Endothelial cell of umbilical vein (primary cell): Measurements from ENCODE around the gene FBN2. TPM values are rescaled to one million over a fixed set of nuclear protein-coding genes. Genes with fewer than 3 reads are reported as not detected.

Experiments
- BruUV-seq: library from RNA; stranded (reverse); fragments of 400-500 nt; replicated peaks from 2 replicates; lab custom pipeline; 2021; lab: Mats Ljungman, UMichigan
- CTCF ChIA-PET: fragments of 300-600, 350-600 bp; sonication (Branson Sonifier 250); formaldehyde crosslinking; loops from one replicate; lab custom pipeline; 2021; ENCODE audit warnings: antibody characterized with exemption, inconsistent platforms; lab: Charles Lee
- POLR2A ChIA-PET: fragments of 300-600, 350-600 bp; sonication (Branson Sonifier 250); formaldehyde crosslinking; loops from one replicate; lab custom pipeline; 2021; ENCODE audit warnings: antibody characterized with exemption, inconsistent platforms; lab: Charles Lee
- DNase-seq: peaks from one replicate; pipeline ENCODE4 v3.0.0-alpha.2; 2011; ENCODE audit warnings: low read depth, low spot score
- FAIRE-seq: peaks from 2 replicates; lab custom pipeline; 2011; peaks lifted over from hg19 to GRCh38; lab: Jason Lieb, UNC
- H2AFZ ChIP-seq: 2 replicates; pipeline ENCODE4 v1.6.0; 2012; ENCODE audit warnings: low read depth, low read length, control low read depth, inconsistent platforms
- H3K27ac ChIP-seq: 2 replicates; pipeline ENCODE4 v1.5.1; 2011; ENCODE audit warnings: low read depth, mild to moderate bottlenecking, control low read depth, low read length, moderate library complexity; ENCODE audit not compliant: insufficient read depth
- H3K27me3 ChIP-seq, 2 experiments: 2 replicates each; pipeline versions ENCODE4 v1.6.0 to v1.6.1; 2011; ENCODE audit warnings: low read length in 2 of 2, mixed read lengths in 1 of 2; ENCODE audit not compliant: control insufficient read depth in 2 of 2, insufficient read depth in 2 of 2
- H3K36me3 ChIP-seq, 2 experiments: 2 replicates in 1 of 2; 3 replicates in 1 of 2; pipeline ENCODE4 v1.5.1; 2011; ENCODE audit warnings: low read length in 2 of 2, mild to moderate bottlenecking in 1 of 2, moderate library complexity in 1 of 2; ENCODE audit not compliant: control insufficient read depth in 2 of 2, insufficient read depth in 2 of 2; ENCODE audit errors: extremely low read depth in 1 of 2
- H3K4me1 ChIP-seq: 3 replicates; pipeline ENCODE4 v1.5.1; 2011; ENCODE audit warnings: mild to moderate bottlenecking, low read length; ENCODE audit not compliant: control insufficient read depth, insufficient read depth; ENCODE audit errors: extremely low read depth
- H3K4me2 ChIP-seq: 2 replicates; pipeline ENCODE4 v1.6.1; 2011; ENCODE audit warnings: low read length, control low read depth, mixed read lengths; ENCODE audit not compliant: insufficient read depth
- H3K4me3 ChIP-seq, 3 experiments: fragments of 200-600 bp in 1 of 3; sonication (generic), shearing (Covaris generic) in 1 of 3; replicated peaks in 1 of 3; 2 replicates each; pipeline ENCODE4 v1.5.1; 2011 to 2016; ENCODE audit warnings: control low read depth in 3 of 3, low read length in 3 of 3, mild to moderate bottlenecking in 2 of 3, inconsistent platforms in 1 of 3, low read depth in 1 of 3, moderate library complexity in 1 of 3; ENCODE audit not compliant: insufficient read depth in 1 of 3
- H3K79me2 ChIP-seq: 2 replicates; pipeline ENCODE4 v1.6.0; 2012; ENCODE audit warnings: low read length, inconsistent platforms; ENCODE audit not compliant: control insufficient read depth, insufficient read depth
- H3K9ac ChIP-seq: replicated peaks from 2 replicates; pipeline ENCODE3; 2011; ENCODE audit warnings: low read length, control low read depth; ENCODE audit not compliant: insufficient read depth; ENCODE audit errors: extremely low read depth
- H3K9me1 ChIP-seq: replicated peaks from 3 replicates; pipeline ENCODE4 v1.6.0; 2011; ENCODE audit warnings: mild to moderate bottlenecking, low read length; ENCODE audit not compliant: control insufficient read depth, insufficient read depth; ENCODE audit errors: extremely low read depth
- H3K9me3 ChIP-seq: replicated peaks from 2 replicates; pipeline ENCODE4 v1.5.1; 2012; ENCODE audit warnings: low read length, inconsistent platforms; ENCODE audit not compliant: control insufficient read depth, insufficient read depth
- H4K20me1 ChIP-seq: replicated peaks from 2 replicates; pipeline ENCODE3; 2011; ENCODE audit warnings: mild to moderate bottlenecking, low read length; ENCODE audit not compliant: control insufficient read depth, insufficient read depth; ENCODE audit errors: extremely low read depth
- CTCF ChIP-seq, 2 donors: IDR thresholded peaks; 1 replicate in 1 of 2; 2 replicates in 1 of 2; pipeline ENCODE4 v1.5.1; 2011; ENCODE audit warnings: low read length in 2 of 2, mild to moderate bottlenecking in 2 of 2, moderate library complexity in 2 of 2, control low read depth in 1 of 2, inconsistent platforms in 1 of 2, low read depth in 1 of 2; ENCODE audit not compliant: insufficient read depth in 1 of 2; ENCODE audit errors: extremely low read depth in 1 of 2
- EZH2 ChIP-seq: IDR thresholded peaks from 2 replicates; pipeline ENCODE4 v1.6.1; 2012; ENCODE audit warnings: borderline replicate concordance, low read depth, mild to moderate bottlenecking, moderate library complexity, low read length, inconsistent platforms; ENCODE audit not compliant: severe bottlenecking
- FOS ChIP-seq: IDR thresholded peaks from 2 replicates; pipeline ENCODE4 v1.6.1; 2011; ENCODE audit warnings: mild to moderate bottlenecking, low read length, moderate library complexity, borderline replicate concordance; ENCODE audit not compliant: insufficient read depth
- GATA2 ChIP-seq: IDR thresholded peaks from 2 replicates; pipeline ENCODE4 v1.7.0; 2011; ENCODE audit warnings: low read depth, mild to moderate bottlenecking, moderate library complexity, mixed read lengths, low read length; ENCODE audit not compliant: insufficient read length, insufficient read depth
- JUN ChIP-seq: IDR thresholded peaks from 2 replicates; pipeline ENCODE4 v1.6.1; 2011; ENCODE audit warnings: borderline replicate concordance, low read depth; ENCODE audit not compliant: insufficient read length, insufficient read depth
- MAX ChIP-seq: IDR thresholded peaks from 2 replicates; pipeline ENCODE4 v1.6.1; 2011; ENCODE audit not compliant: insufficient read depth, insufficient read length
- MYC ChIP-seq: IDR thresholded peaks from one replicate; pipeline ENCODE4 v1.6.1; 2011; ENCODE audit warnings: mild to moderate bottlenecking, low read depth, low read length
- POLR2A ChIP-seq: IDR thresholded peaks from 2 replicates; pipeline ENCODE4 v1.6.1; 2012; ENCODE audit warnings: low read depth, mild to moderate bottlenecking, control low read depth, low read length
- POLR2AphosphoS5 ChIP-seq: IDR thresholded peaks from 2 replicates; pipeline ENCODE4 v1.6.1; 2012; ENCODE audit warnings: low read depth, mild to moderate bottlenecking, control low read depth, low read length, moderate library complexity; ENCODE audit not compliant: insufficient read depth
- dilution Hi-C: fragments of 300-500 bp; cut with MboI; formaldehyde crosslinking; loops from one replicate; pipeline ENCODE4 v1.15.0; 2019; ENCODE audit warnings: low sequenced_read_pairs; ENCODE audit not compliant: extremely low pct_ligation_motif_present
- intact Hi-C: fragments of 100-400 bp; cut with micrococcal nuclease; formaldehyde crosslinking; loops from one replicate; pipeline ENCODE4 v1.10.0; 2022
- polyA plus RNA-seq, 4 experiments: library from polyadenylated mRNA; depleted of rRNA in 3 of 4; stranded (reverse) in 3 of 4; unstranded in 1 of 4; fragments of >200 nt; gene quantifications; 2 replicates each; pipeline versions ENCODE4 v1.2.1 to v1.2.3, GENCODE V29; 2011 to 2012; ENCODE audit warnings: missing spikeins in 1 of 4
- total RNA-seq: library from RNA; stranded (reverse); gene quantifications from 2 replicates; pipeline ENCODE4 v1.2.3, GENCODE V29; 2021

The FBN2 gene
- total and polyA plus RNA-seq, 2 donors (not counting 3 experiments of a cell fraction or from before 2014, with no cell fraction given): 21.8 to 57.4 TPM

- intact Hi-C loops (no loop called here), dilution Hi-C loops (no loop called here)
- Histone ChIP-seq H3K4me3 (no peak overlapping the region), H4K20me1 (no peaks in the 10 kb centered on the region), H3K4me2 (no peak overlapping the region), H3K4me1 (no peaks in the 10 kb centered on the region), H3K9me1 (no peaks in the 10 kb centered on the region), H3K9me3 (no peaks in the 10 kb centered on the region), H3K36me3 (no peaks in the 10 kb centered on the region), H3K79me2 (no peaks in the 10 kb centered on the region), H3K27me3 (no peaks in the 10 kb centered on the region), H3K9ac (no peak overlapping the region), H3K27ac (no peak overlapping the region), H2AFZ (no peak overlapping the region)
- ChIA-PET POLR2A (no interaction called here), CTCF (no interaction called here)
- FAIRE-seq: no peak
- no TSS peak for BruUV-seq
- TF ChIP-seq POLR2AphosphoS5: no peak
- no peak for TF ChIP-seq GATA2
- no peak for TF ChIP-seq MAX
- TF ChIP-seq JUN: no peak
- TF ChIP-seq FOS: no peak
- no peak for TF ChIP-seq CTCF (IDR thresholded peaks at IDR 0.05; ENCODE audit: extremely low read depth in 1 of 2, insufficient read depth in 1 of 2, low read depth in 1 of 2, low read length in 2 of 2)
- TF ChIP-seq EZH2: no peak
- TF ChIP-seq POLR2A: no peak
- no peak for TF ChIP-seq MYC
- DNase-seq: no peak
Measured at GRCh38 chr5:128472919-128473318, 65.1 kb downstream of the FBN2 start.
